GM12878 (cell line): ENCODE measurements around the gene LDHAL6B. TPM values are rescaled to one million over a fixed set of nuclear protein-coding genes. Genes with fewer than 3 reads are reported as not detected.

ENCODE experiments used
- ATF2 ChIP-seq: IDR thresholded peaks from 2 replicates; pipeline ENCODE4 v1.6.1; 2012; ENCODE audit warnings: low read length, inconsistent platforms
- BHLHE40 ChIP-seq, 2 experiments: fragments of 450-650 bp in 1 of 2; IDR thresholded peaks; 2 replicates each; pipeline ENCODE4 v1.6.1; 2011 to 2017; ENCODE audit warnings: low read depth in 2 of 2, borderline replicate concordance in 1 of 2, improper control_type of control experiment in 1 of 2, low read length in 1 of 2, mild to moderate bottlenecking in 1 of 2
- CHD2 ChIP-seq: IDR thresholded peaks from 2 replicates; pipeline ENCODE4 v1.6.1; 2011; ENCODE audit warnings: low read depth, low read length, improper control_type of control experiment, borderline replicate concordance
- CREM ChIP-seq: IDR thresholded peaks from 2 replicates; pipeline ENCODE4 v1.6.1; 2014; ENCODE audit warnings: antibody characterized with exemption, low read depth
- CTCF ChIP-seq, 3 experiments: IDR thresholded peaks in 2 of 3; conservative IDR thresholded peaks in 1 of 3; 2 replicates each; pipeline ENCODE4 v1.5.1; 2011; ENCODE audit warnings: low read depth in 3 of 3, low read length in 3 of 3, mild to moderate bottlenecking in 3 of 3, control low read depth in 2 of 3, moderate library complexity in 2 of 3, inconsistent platforms in 1 of 3, mixed read lengths in 1 of 3; ENCODE audit not compliant: control insufficient read depth in 2 of 3, insufficient read depth in 1 of 3; ENCODE audit errors: extremely low read depth in 1 of 3
- FOS ChIP-seq: IDR thresholded peaks from 3 replicates; pipeline ENCODE4 v1.6.1; 2011; ENCODE audit warnings: borderline replicate concordance; ENCODE audit not compliant: insufficient read length; ENCODE audit errors: extremely low read depth
- HDAC2 ChIP-seq: fragments of 200-600 bp; sonication (generic); IDR thresholded peaks from 2 replicates; pipeline ENCODE4 v1.6.1; 2017
- HDAC6 ChIP-seq: fragments of 200-600 bp; sonication (generic); IDR thresholded peaks from one replicate; pipeline ENCODE4 v1.8.0; 2017; ENCODE audit warnings: antibody characterized with exemption; ENCODE audit not compliant: unreplicated experiment
- HDGF ChIP-seq: fragments of 450-650 bp; IDR thresholded peaks from 2 replicates; pipeline ENCODE4 v1.6.1; 2016; ENCODE audit warnings: antibody characterized with exemption
- HSF1 ChIP-seq: fragments of 150-350 bp; IDR thresholded peaks from 2 replicates; pipeline ENCODE4 v1.6.1; 2014; ENCODE audit warnings: mild to moderate bottlenecking, low read depth, low read length
- IKZF2 ChIP-seq, 2 experiments: fragments of 450-650 bp; IDR thresholded peaks; 2 replicates each; pipeline ENCODE4 v1.6.1; 2017; ENCODE audit warnings: mild to moderate bottlenecking in 2 of 2, moderate library complexity in 2 of 2
- IRF4 ChIP-seq: IDR thresholded peaks from 2 replicates; pipeline ENCODE4 v1.6.1; 2011; ENCODE audit warnings: low read depth, low read length
- MTA3 ChIP-seq: IDR thresholded peaks from 2 replicates; pipeline ENCODE4 v1.6.1; 2012; ENCODE audit warnings: low read length, inconsistent platforms, borderline replicate concordance
- MXI1 ChIP-seq: fragments of 150-350 bp; IDR thresholded peaks from 2 replicates; pipeline ENCODE4 v1.6.1; 2011; ENCODE audit warnings: low read depth, mild to moderate bottlenecking, inconsistent platforms, low read length, improper control_type of control experiment
- NFYA ChIP-seq: IDR thresholded peaks from 2 replicates; pipeline ENCODE4 v1.6.1; 2011; ENCODE audit warnings: low read depth, mild to moderate bottlenecking, low read length, improper control_type of control experiment, borderline replicate concordance
- NKRF ChIP-seq: fragments of 450-650 bp; conservative IDR thresholded peaks from 2 replicates; pipeline ENCODE4 v1.6.1; 2017; ENCODE audit warnings: mild to moderate bottlenecking, moderate library complexity
- PAX5 ChIP-seq: IDR thresholded peaks from 2 replicates; pipeline ENCODE4 v1.6.1; 2011; ENCODE audit warnings: low read depth, low read length, borderline replicate concordance
- PAX8 ChIP-seq: fragments of 450-650 bp; IDR thresholded peaks from 2 replicates; pipeline ENCODE4 v1.6.1; 2017; ENCODE audit warnings: mild to moderate bottlenecking, moderate library complexity
- POLR2AphosphoS5 ChIP-seq: IDR thresholded peaks from 2 replicates; pipeline ENCODE4 v1.6.1; 2011; ENCODE audit warnings: mild to moderate bottlenecking, low read length, inconsistent platforms
- POU2F2 ChIP-seq: IDR thresholded peaks from 3 replicates; pipeline ENCODE4 v1.6.1; 2011; ENCODE audit warnings: low read depth, mild to moderate bottlenecking, low read length, borderline replicate concordance
- RAD21 ChIP-seq: IDR thresholded peaks from 2 replicates; pipeline ENCODE4 v1.6.1; 2011; ENCODE audit warnings: mild to moderate bottlenecking, low read depth, low read length, moderate library complexity; ENCODE audit not compliant: insufficient read depth
- SPI1 ChIP-seq: IDR thresholded peaks from 2 replicates; pipeline ENCODE4 v1.6.1; 2011; ENCODE audit warnings: low read depth, mild to moderate bottlenecking, low read length, moderate library complexity, borderline replicate concordance; ENCODE audit not compliant: insufficient read depth
- YBX1 ChIP-seq: fragments of 450-650 bp; IDR thresholded peaks from 2 replicates; pipeline ENCODE4 v1.6.1; 2016; ENCODE audit warnings: antibody characterized with exemption
- ZNF217 ChIP-seq: fragments of 450-650 bp; IDR thresholded peaks from 2 replicates; pipeline ENCODE4 v1.6.1; 2017; ENCODE audit warnings: antibody characterized with exemption, mild to moderate bottlenecking
- ZNF384 ChIP-seq: IDR thresholded peaks from 2 replicates; pipeline ENCODE4 v1.6.1; 2012; ENCODE audit warnings: low read depth, mild to moderate bottlenecking, low read length, improper control_type of control experiment, borderline replicate concordance
- polyA plus RNA-seq, 11 experiments: library from polyadenylated mRNA; depleted of rRNA in 4 of 11; unstranded in 6 of 11; stranded (reverse) in 5 of 11; fragments of >200 nt; fragmentation: Nextera tagmentation in 4 of 11; fragmentation: Illumina TruSeq in 1 of 11; extraction: Ambion mirVana in 4 of 11; extraction: Trizol in 1 of 11; gene quantifications; 1 replicate in 1 of 11; 2 replicates in 10 of 11; pipeline versions ENCODE4 v1.2.1 to v1.2.3, GENCODE V29; 2011 to 2016; ENCODE audit warnings: inconsistent platforms in 2 of 11, missing spikeins in 2 of 11, low read depth in 1 of 11
- total RNA-seq, 4 experiments: library from RNA; depleted of rRNA in 3 of 4; stranded (reverse); fragments of >200 nt in 3 of 4; fragmentation: Illumina TruSeq in 1 of 4; extraction: Trizol in 1 of 4; gene quantifications; 2 replicates each; pipeline versions ENCODE4 v1.2.1 to v1.2.3, GENCODE V29; 2013 to 2021

The LDHAL6B gene
- total and polyA plus RNA-seq, 10 of the 15 experiments (the other 5 are each of a cell fraction or from before 2014, with no cell fraction given) = 0.33 to 0.66 TPM; not detected in 8

- TF ChIP-seq YBX1 (no peak), MTA3 (peak; percentile 82; the same call in 1 of the 2 replicates), HDAC6 (no peak), RAD21 (no peak), NFYA (no peak), CREM (peak; percentile 73; the same call in 1 of the 2 replicates), ZNF217 (no peak), POU2F2 (no peak), ATF2 (peak; percentile 86), HSF1 (no peak), POLR2AphosphoS5 (no peak), HDAC2 (no peak), ZNF384 (no peak), CTCF (IDR thresholded peaks at IDR 0.05 in 2 of 3, conservative IDR thresholded peaks at IDR 0.05 in 1 of 3; ENCODE audit: control insufficient read depth in 2 of 3, extremely low read depth in 1 of 3, insufficient read depth in 1 of 3, low read depth in 3 of 3, low read length in 3 of 3) (no peak), NKRF (no peak), IRF4 (no peak), PAX8 (no peak), PAX5 (no peak), SPI1 (no peak), CHD2 (no peak), FOS (no peak), IKZF2 (IDR thresholded peaks at IDR 0.05) (peak; percentile 41 to 44; a peak in 2 of 4 replicates), HDGF (no peak), MXI1 (no peak; the same call in 1 of the 2 replicates), BHLHE40 (IDR thresholded peaks at IDR 0.05; ENCODE audit: borderline replicate concordance in 1 of 2, low read depth in 2 of 2, low read length in 1 of 2) (no peak)
Observed at GRCh38 chr15:59237119-59237855, 30.6 kb downstream of the LDHAL6B start (continued).
